Activated CD8-positive, alpha-beta T cell treated with anti-CD3 and anti-CD28 coated beads for 36 hours (primary cell): Measurements from ENCODE around the gene OSBPL8. TPM values are rescaled to one million over a fixed set of nuclear protein-coding genes. Genes with fewer than 3 reads are reported as not detected.

Source experiments
- ATAC-seq: fragments of 200-7000 bp; cut with Tn5 transposase; one replicate; pipeline ENCODE4 v1.10.0; 2021; ENCODE audit warnings: mild to moderate bottlenecking, moderate library complexity
- CTCF ChIA-PET: fragments of 350-600 bp; sonication (Branson Sonifier 250); formaldehyde crosslinking; loops from one replicate; lab custom pipeline; 2021; ENCODE audit warnings: antibody characterized with exemption; lab: Charles Lee
- POLR2A ChIA-PET: fragments of 350-600 bp; sonication (Branson Sonifier 250); formaldehyde crosslinking; loops from one replicate; lab custom pipeline; 2021; ENCODE audit warnings: antibody characterized with exemption; lab: Charles Lee
- DNase-seq: peaks from one replicate; pipeline ENCODE4 v3.0.0-alpha.2; 2020
- H3K27ac Mint-ChIP-seq: one replicate; pipeline ENCODE4 v1.8.0; 2021; ENCODE audit warnings: mild to moderate bottlenecking, mixed read lengths
- H3K27me3 Mint-ChIP-seq: one replicate; pipeline ENCODE4 v1.8.0; 2021; ENCODE audit warnings: mixed read lengths
- H3K36me3 Mint-ChIP-seq: one replicate; pipeline ENCODE4 v1.8.0; 2021; ENCODE audit warnings: low read depth, mixed read lengths
- H3K4me1 Mint-ChIP-seq: one replicate; pipeline ENCODE4 v1.8.0; 2021; ENCODE audit warnings: low read depth, mixed read lengths
- H3K4me3 Mint-ChIP-seq: one replicate; pipeline ENCODE4 v1.8.0; 2021; ENCODE audit warnings: mild to moderate bottlenecking, moderate library complexity, mixed read lengths
- H3K9me3 Mint-ChIP-seq: one replicate; pipeline ENCODE4 v1.8.0; 2021; ENCODE audit warnings: mixed read lengths
- intact Hi-C: fragments of 100-400 bp; cut with micrococcal nuclease; formaldehyde crosslinking; loops from one replicate; pipeline ENCODE4 v1.10.0; 2022
- total RNA-seq, 2 experiments: library from RNA; stranded (reverse); gene quantifications; one replicate each; pipeline ENCODE4 v1.2.3, GENCODE V29; 2021
- TF ChIP-seq, protein P1 (sequence below): fragments of 200-600 bp; IDR thresholded peaks from one replicate; pipeline ENCODE4 v1.8.0; 2022; ENCODE audit warnings: antibody characterized with exemption, mild to moderate bottlenecking

The OSBPL8 gene
- total RNA-seq, 2 experiments from 2014 or later, result 81.1 to 85.6 TPM

DNA sequence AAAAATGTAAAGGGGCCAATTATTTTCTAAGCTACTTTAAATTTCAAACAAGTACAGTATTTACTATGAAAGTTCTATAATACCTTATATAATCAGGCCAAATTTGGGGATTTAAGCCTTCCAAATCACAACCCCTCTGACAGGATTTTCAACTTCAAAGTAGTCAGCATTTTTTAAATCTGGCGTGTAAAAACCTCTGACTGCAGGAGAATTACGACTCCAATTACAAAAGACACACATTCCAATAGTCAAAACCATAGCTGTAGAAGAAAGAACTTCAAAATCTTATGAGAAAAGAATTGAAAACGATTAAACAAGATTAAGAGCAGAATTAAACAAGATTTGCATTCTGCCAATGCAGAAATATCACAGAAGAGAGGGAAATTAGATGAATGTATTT, 12.7 kb downstream of the OSBPL8 start:
- Mint-ChIP-seq H3K36me3 (peaks cover 6% of the 10 kb centered on the region), H3K27ac (no peak overlapping the region), H3K4me1 (peaks cover 82% of the 10 kb centered on the region), H3K4me3 (no peak overlapping the region), H3K27me3 (no peaks in the 10 kb centered on the region), H3K9me3 (no peaks in the 10 kb centered on the region)
- ChIA-PET CTCF (no interaction called here), POLR2A (interaction anchor here (1.0 to 4.7 kb wide), 2 partner anchors 8 to 12 kb away, joined by 3 to 29 read pairs; partner anchors contain the start of gene OSBPL8)
- ATAC-seq, result no peak
- TF ChIP-seq, protein P1, sequence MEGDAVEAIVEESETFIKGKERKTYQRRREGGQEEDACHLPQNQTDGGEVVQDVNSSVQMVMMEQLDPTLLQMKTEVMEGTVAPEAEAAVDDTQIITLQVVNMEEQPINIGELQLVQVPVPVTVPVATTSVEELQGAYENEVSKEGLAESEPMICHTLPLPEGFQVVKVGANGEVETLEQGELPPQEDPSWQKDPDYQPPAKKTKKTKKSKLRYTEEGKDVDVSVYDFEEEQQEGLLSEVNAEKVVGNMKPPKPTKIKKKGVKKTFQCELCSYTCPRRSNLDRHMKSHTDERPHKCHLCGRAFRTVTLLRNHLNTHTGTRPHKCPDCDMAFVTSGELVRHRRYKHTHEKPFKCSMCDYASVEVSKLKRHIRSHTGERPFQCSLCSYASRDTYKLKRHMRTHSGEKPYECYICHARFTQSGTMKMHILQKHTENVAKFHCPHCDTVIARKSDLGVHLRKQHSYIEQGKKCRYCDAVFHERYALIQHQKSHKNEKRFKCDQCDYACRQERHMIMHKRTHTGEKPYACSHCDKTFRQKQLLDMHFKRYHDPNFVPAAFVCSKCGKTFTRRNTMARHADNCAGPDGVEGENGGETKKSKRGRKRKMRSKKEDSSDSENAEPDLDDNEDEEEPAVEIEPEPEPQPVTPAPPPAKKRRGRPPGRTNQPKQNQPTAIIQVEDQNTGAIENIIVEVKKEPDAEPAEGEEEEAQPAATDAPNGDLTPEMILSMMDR, result no peak
- no peak for DNase-seq
- intact Hi-C loops, result no loop called here

- ChIA-PET CTCF (interaction anchor here (0.6 to 1.2 kb wide), 2 partner anchors 15 to 566 kb away, joined by 3 read pairs; no protein-coding TSS in a partner anchor), POLR2A (interaction anchor here (4.7 kb wide), 1 partner anchor 14 kb away, joined by 29 read pairs; the partner anchor contains the start of gene OSBPL8)
- ATAC-seq, result peak; percentile 71
- intact Hi-C loops, result no loop called here
- no peaks in the 10 kb centered on the region for H3K9me3 Mint-ChIP-seq
- no peak for DNase-seq
- no peaks in the 10 kb centered on the region for H3K27me3 Mint-ChIP-seq
- peaks cover 3% of the 10 kb centered on the region for H3K36me3 Mint-ChIP-seq
- H3K4me1 Mint-ChIP-seq, result peaks cover 69% of the 10 kb centered on the region
- peak overlapping the region; percentile 13 for H3K27ac Mint-ChIP-seq
- H3K4me3 Mint-ChIP-seq, result no peak overlapping the region
- TF ChIP-seq, protein P1, result no peak
These were observed 14.1 kb downstream of the OSBPL8 start for GRCh38 chr12:76545486-76545885.

DNA sequence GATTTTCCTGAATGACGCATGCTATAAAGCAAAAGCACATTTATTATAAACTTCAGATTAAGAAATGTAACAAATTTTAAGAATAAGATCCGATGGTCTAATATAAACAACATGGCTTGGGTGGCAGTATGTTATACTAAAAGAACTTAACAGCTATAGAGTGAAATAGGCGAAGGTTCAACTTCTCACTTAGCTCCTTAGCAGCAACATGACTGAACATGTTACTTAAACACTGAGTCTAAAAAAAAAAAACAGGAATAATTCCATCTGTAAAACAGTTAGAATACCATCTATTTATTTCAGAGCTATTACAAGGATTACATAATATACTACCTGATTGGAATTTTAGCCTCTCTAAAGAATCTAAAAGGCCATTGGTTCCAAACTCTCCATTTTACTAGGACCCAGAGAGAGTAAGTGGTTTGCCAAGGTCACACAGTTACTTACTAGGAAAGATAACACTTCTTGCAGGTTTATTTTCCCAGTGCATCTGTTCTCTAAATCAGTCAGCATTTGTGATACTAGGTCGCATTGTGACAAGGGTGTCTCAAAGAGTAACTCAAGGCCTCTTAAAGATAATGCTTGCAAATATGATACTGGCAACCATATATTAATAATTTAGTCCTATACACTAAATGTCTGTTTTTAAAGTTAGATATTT, 14.8 kb downstream of the OSBPL8 start:
- intact Hi-C loops, result no loop called here
- H3K27me3 Mint-ChIP-seq, result no peaks in the 10 kb centered on the region
- H3K4me3 Mint-ChIP-seq, result no peak overlapping the region
- H3K9me3 Mint-ChIP-seq, result no peaks in the 10 kb centered on the region
- TF ChIP-seq, protein P1, result no peak
- ChIA-PET CTCF (no interaction called here), POLR2A (interaction anchor here (4.7 kb wide), 1 partner anchor 14 kb away, joined by 29 read pairs; the partner anchor contains the start of gene OSBPL8)
- peak; percentile 64 for ATAC-seq
- H3K27ac Mint-ChIP-seq, result no peak overlapping the region
- peaks cover 68% of the 10 kb centered on the region for H3K4me1 Mint-ChIP-seq
- peaks cover 6% of the 10 kb centered on the region for H3K36me3 Mint-ChIP-seq
- DNase-seq, result no peak

- DNase-seq (no peak), ATAC-seq (no peak)
- CTCF ChIA-PET, result no interaction called here
- Mint-ChIP-seq H3K36me3 (peaks cover 6% of the 10 kb centered on the region), H3K4me3 (no peak overlapping the region), H3K9me3 (no peaks in the 10 kb centered on the region), H3K27me3 (no peaks in the 10 kb centered on the region), H3K4me1 (peaks cover 64% of the 10 kb centered on the region), H3K27ac (no peak overlapping the region)
- intact Hi-C loops, result no loop called here
- TF ChIP-seq, protein P1, result no peak
- POLR2A ChIA-PET, result interaction anchor here (4.7 kb wide), 1 partner anchor 15 kb away, joined by 29 read pairs; the partner anchor contains the start of gene OSBPL8
These were observed 15.7 kb downstream of the OSBPL8 start for GRCh38 chr12:76543813-76544347.

DNA sequence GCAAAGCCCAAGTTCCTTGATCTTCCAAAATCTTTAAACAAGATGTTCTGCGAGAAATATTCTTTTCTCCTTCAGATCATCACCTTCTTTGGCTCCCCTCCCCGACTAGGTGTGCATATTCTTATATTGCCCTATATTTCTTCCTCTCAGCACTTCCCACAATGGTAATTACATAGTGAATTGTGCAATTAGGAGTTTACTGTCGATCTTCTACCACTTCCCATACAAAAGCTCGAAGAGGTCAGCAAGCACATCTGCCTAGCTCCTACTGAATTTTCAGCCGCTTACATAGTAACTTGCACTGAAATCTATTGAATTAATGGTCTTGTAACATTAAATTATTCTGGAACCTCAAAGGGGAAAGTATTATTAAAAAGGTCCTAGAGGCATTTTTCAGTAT, 16.7 kb downstream of the OSBPL8 start:
- no peak for DNase-seq
- intact Hi-C loops, result no loop called here
- no peak for ATAC-seq
- TF ChIP-seq, protein P1, result no peak
- Mint-ChIP-seq H3K9me3 (no peaks in the 10 kb centered on the region), H3K27me3 (no peaks in the 10 kb centered on the region), H3K4me3 (no peak overlapping the region), H3K27ac (no peak overlapping the region), H3K4me1 (peaks cover 54% of the 10 kb centered on the region), H3K36me3 (peaks cover 6% of the 10 kb centered on the region)
- CTCF ChIA-PET, result no interaction called here
- POLR2A ChIA-PET, result no interaction called here
